HepG2 (cell line): ENCODE results near the gene ANKRD13D. TPM values are rescaled to one million over a fixed set of nuclear protein-coding genes. Genes with fewer than 3 reads are reported as not detected.

Experiments used
- ATF1 ChIP-seq: IDR thresholded peaks from 2 replicates; pipeline ENCODE4 v1.6.1; 2016; ENCODE audit warnings: mild to moderate bottlenecking, control low read depth
- ATF3 ChIP-seq: sonication (generic); formaldehyde crosslinking; IDR thresholded peaks from 2 replicates; pipeline ENCODE4 v1.4.0; 2020; ENCODE audit warnings: missing genetic modification reagents
- DNMT1 ChIP-seq: sonication (generic); formaldehyde crosslinking; IDR thresholded peaks from 2 replicates; pipeline ENCODE4 v1.5.1; 2020; ENCODE audit warnings: mild to moderate bottlenecking, missing genetic modification reagents
- ERF ChIP-seq: IDR thresholded peaks from 2 replicates; pipeline ENCODE4 v1.6.1; 2018; ENCODE audit warnings: missing biosample characterization, missing genetic modification reagents
- FOXK2 ChIP-seq: fragments of 450-650 bp; IDR thresholded peaks from 2 replicates; pipeline ENCODE4 v1.6.1; 2016
- FOXO1 ChIP-seq: sonication (generic); formaldehyde crosslinking; IDR thresholded peaks from 2 replicates; pipeline ENCODE4 v1.4.0; 2020; ENCODE audit warnings: missing genetic modification reagents
- HNF1A ChIP-seq, 2 experiments: sonication (generic) in 1 of 2; formaldehyde crosslinking in 1 of 2; IDR thresholded peaks; 2 replicates each; pipeline versions ENCODE4 v1.4.0 to v1.6.1; 2016 to 2020; ENCODE audit warnings: borderline replicate concordance in 1 of 2, low read depth in 1 of 2, mild to moderate bottlenecking in 1 of 2, missing genetic modification reagents in 1 of 2
- KDM1A ChIP-seq: IDR thresholded peaks from 2 replicates; pipeline ENCODE4 v1.6.1; 2016; ENCODE audit warnings: missing compliant biosample characterization
- MLLT10 ChIP-seq: sonication (generic); formaldehyde crosslinking; IDR thresholded peaks from 2 replicates; pipeline ENCODE4 v1.4.0; 2020; ENCODE audit warnings: missing genetic modification reagents
- TARDBP ChIP-seq: sonication (generic); formaldehyde crosslinking; IDR thresholded peaks from 2 replicates; pipeline ENCODE4 v1.8.0; 2022; ENCODE audit warnings: mild to moderate bottlenecking, missing genetic modification reagents
- THAP8 ChIP-seq: sonication (generic); formaldehyde crosslinking; IDR thresholded peaks from 2 replicates; pipeline ENCODE4 v1.5.1; 2020; ENCODE audit warnings: missing genetic modification reagents, mild to moderate bottlenecking, borderline replicate concordance
- ZBTB40 ChIP-seq, 2 experiments: fragments of 450-650 bp in 1 of 2; sonication (generic) in 1 of 2; formaldehyde crosslinking in 1 of 2; IDR thresholded peaks; 2 replicates each; pipeline versions ENCODE4 v1.6.1 to v1.8.0; 2016 to 2022; ENCODE audit warnings: antibody characterized with exemption in 1 of 2, mild to moderate bottlenecking in 1 of 2, missing genetic modification reagents in 1 of 2
- ZFP36 ChIP-seq: fragments of 150-350 bp; IDR thresholded peaks from 2 replicates; pipeline ENCODE4 v1.6.1; 2018; ENCODE audit warnings: borderline replicate concordance, low read length, low read depth; ENCODE audit not compliant: partially characterized antibody
- ZNF230 ChIP-seq: sonication (generic); formaldehyde crosslinking; IDR thresholded peaks from 2 replicates; pipeline ENCODE4 v1.4.0; 2020; ENCODE audit warnings: mild to moderate bottlenecking, missing genetic modification reagents
- polyA plus RNA-seq, 8 experiments: library from polyadenylated mRNA; depleted of rRNA in 3 of 8; stranded (reverse) in 7 of 8; unstranded in 1 of 8; fragments of >200 nt; fragmentation: Illumina TruSeq in 4 of 8; extraction: Trizol in 4 of 8; gene quantifications; 2 replicates each; pipeline versions ENCODE4 v1.2.1 to v1.2.3, GENCODE V29; 2011 to 2016; ENCODE audit warnings: low read depth in 4 of 8, missing spikeins in 1 of 8, mixed read lengths in 1 of 8; ENCODE audit not compliant: insufficient read depth in 1 of 8
- total RNA-seq, 5 experiments: library from RNA; depleted of rRNA; stranded (reverse); fragments of >200 nt; fragmentation: Illumina TruSeq; extraction: Trizol; gene quantifications; 2 replicates each; pipeline ENCODE4 v1.2.3, GENCODE V29; 2016; ENCODE audit warnings: low read depth in 1 of 5

ANKRD13D gene
- total and polyA plus RNA-seq, 2 of the 13 experiments (the other 11 are each of a cell fraction or from before 2014, with no cell fraction given) = 18.6 to 27.3 TPM

- TF ChIP-seq ZBTB40 (IDR thresholded peaks at IDR 0.05) (no peak), ZBTB40 (CRISPR knock-in tag; IDR thresholded peaks at IDR 0.05) (peak; percentile 42; the same call in 1 of the 2 replicates), FOXO1 (CRISPR knock-in tag) (no peak; the same call in 1 of the 2 replicates), KDM1A (no peak), ZFP36 (no peak), ERF (CRISPR knock-in tag) (peak; percentile 78), TARDBP (CRISPR knock-in tag) (peak; percentile 52; the same call in 1 of the 2 replicates), ATF3 (CRISPR knock-in tag) (no peak), ATF1 (CRISPR knock-in tag) (no peak), THAP8 (CRISPR knock-in tag) (0 out of 2 replicates have a peak, but pooled peaks have one; percentile 39), HNF1A (IDR thresholded peaks at IDR 0.05; ENCODE audit: low read depth) (no peak), HNF1A (CRISPR knock-in tag; IDR thresholded peaks at IDR 0.05; ENCODE audit: borderline replicate concordance) (peak; percentile 67; the same call in 1 of the 2 replicates), FOXK2 (no peak), DNMT1 (no peak), MLLT10 (CRISPR knock-in tag) (no peak), ZNF230 (CRISPR knock-in tag) (peak; percentile 97; the same call in 1 of the 2 replicates)
Measured at GRCh38 chr11:67288452-67289225, 464 bp upstream of the ANKRD13D start (continued).
